CD4-positive, alpha-beta memory T cell (primary cell): ENCODE measurements around the gene RBM20. TPM values are rescaled to one million over a fixed set of nuclear protein-coding genes. Genes with fewer than 3 reads are reported as not detected.
"Not testable (repeated sequence)": the region's sequence is repeated elsewhere in the genome, so short reads cannot be mapped to it uniquely, and the experiment has no call there.

Experiments used
- CTCF ChIA-PET: fragments of 350-600 bp; sonication (Branson Sonifier 250); formaldehyde crosslinking; loops from one replicate; lab custom pipeline; 2021; ENCODE audit warnings: inconsistent platforms; ENCODE audit not compliant: partially characterized antibody; lab: Charles Lee
- POLR2A ChIA-PET: fragments of 350-600 bp; sonication (Branson Sonifier 250); formaldehyde crosslinking; loops from one replicate; lab custom pipeline; 2021; ENCODE audit not compliant: partially characterized antibody; lab: Charles Lee
- DNase-seq, 5 donors: peaks; one replicate each; pipeline versions ENCODE4 v3.0.0 to v3.0.0-alpha.2; 2020 to 2022; ENCODE audit warnings: mixed read lengths in 1 of 5
- H3K27ac ChIP-seq: one replicate; pipeline ENCODE4 v1.7.0; 2013; ENCODE audit warnings: low read depth, low read length
- H3K27me3 ChIP-seq: 2 replicates; pipeline ENCODE4 v1.7.0; 2013; ENCODE audit warnings: mild to moderate bottlenecking, low read length, moderate library complexity; ENCODE audit not compliant: insufficient read depth
- H3K36me3 ChIP-seq: 2 replicates; pipeline ENCODE4 v1.7.0; 2013; ENCODE audit warnings: mild to moderate bottlenecking, low read length, moderate library complexity; ENCODE audit not compliant: insufficient read depth
- H3K4me1 ChIP-seq: 2 replicates; pipeline ENCODE4 v1.7.0; 2013; ENCODE audit warnings: mild to moderate bottlenecking, low read length, moderate library complexity; ENCODE audit not compliant: insufficient read depth
- H3K4me3 ChIP-seq, 2 donors: one replicate each; pipeline ENCODE4 v1.7.0; 2013; ENCODE audit warnings: low read length in 2 of 2, mild to moderate bottlenecking in 1 of 2
- H3K9me3 ChIP-seq, 2 donors: one replicate each; pipeline ENCODE4 v1.7.0; 2013; ENCODE audit warnings: low read length in 2 of 2, control low read depth in 1 of 2; ENCODE audit not compliant: control insufficient read depth in 1 of 2
- H3K27ac Mint-ChIP-seq, 7 donors: one replicate each; pipeline ENCODE4 v1.8.0; 2020 to 2021; ENCODE audit warnings: mixed read lengths in 7 of 7, mild to moderate bottlenecking in 6 of 7, inconsistent platforms in 3 of 7, moderate library complexity in 3 of 7
- H3K27me3 Mint-ChIP-seq, 2 donors: one replicate each; pipeline ENCODE4 v1.8.0; 2020 to 2021; ENCODE audit warnings: mixed read lengths in 2 of 2
- H3K36me3 Mint-ChIP-seq, 2 donors: one replicate each; pipeline ENCODE4 v1.8.0; 2020 to 2021; ENCODE audit warnings: mixed read lengths in 2 of 2, inconsistent platforms in 1 of 2, mild to moderate bottlenecking in 1 of 2
- H3K4me1 Mint-ChIP-seq, 4 donors: one replicate each; pipeline ENCODE4 v1.8.0; 2020 to 2021; ENCODE audit warnings: mixed read lengths in 4 of 4, mild to moderate bottlenecking in 1 of 4
- H3K4me3 Mint-ChIP-seq, 8 donors: one replicate each; pipeline ENCODE4 v1.8.0; 2020 to 2021; ENCODE audit warnings: mixed read lengths in 8 of 8, mild to moderate bottlenecking in 7 of 8, moderate library complexity in 6 of 8, inconsistent platforms in 3 of 8
- H3K9me3 Mint-ChIP-seq, 8 donors: one replicate each; pipeline ENCODE4 v1.8.0; 2020 to 2021; ENCODE audit warnings: mixed read lengths in 8 of 8, mild to moderate bottlenecking in 5 of 8, inconsistent platforms in 3 of 8, moderate library complexity in 1 of 8
- intact Hi-C: fragments of 100-400 bp; cut with micrococcal nuclease; formaldehyde crosslinking; loops from one replicate; pipeline ENCODE4 v1.15.1; 2023
- polyA plus RNA-seq, 2 donors: library from polyadenylated mRNA; unstranded; fragments of 300-500 nt; fragmentation: Illumina TruSeq; gene quantifications; one replicate each; pipeline ENCODE4 v1.2.3, GENCODE V29; 2021
- total RNA-seq, 2 experiments: library from RNA; stranded (reverse); gene quantifications; one replicate each; pipeline ENCODE4 v1.2.3, GENCODE V29; 2021

Gene RBM20
- total and polyA plus RNA-seq, 4 experiments from 2014 or later = 0.03 TPM; not detected in 3

GRCh38 chr10:110705596-110705995, 61.5 kb downstream of the RBM20 start:
- intact Hi-C loops = not testable (repeated sequence)

GRCh38 chr10:110706690-110707098, 62.6 kb downstream of the RBM20 start:
- Mint-ChIP-seq H3K27me3 (peaks cover 0 to 2% of the 10 kb centered on the region in 2 donors), H3K4me3 (no peak overlapping the region), H3K36me3 (no peaks in the 10 kb centered on the region), H3K4me1 (no peaks in the 10 kb centered on the region), H3K9me3 (peaks cover 0 to 4% (median 1%) of the 10 kb centered on the region in 8 donors), H3K27ac (no peak overlapping the region)
- Histone ChIP-seq H3K9me3 (no peaks in the 10 kb centered on the region), H3K4me1 (no peaks in the 10 kb centered on the region), H3K27me3 (no peaks in the 10 kb centered on the region), H3K4me3 (no peak overlapping the region), H3K36me3 (no peaks in the 10 kb centered on the region), H3K27ac (no peak overlapping the region)
- intact Hi-C loops = no loop called here
- ChIA-PET POLR2A (no interaction called here), CTCF (interaction anchor here (1.0 to 2.1 kb wide), 3 partner anchors 8 to 99 kb away, joined by 3 to 14 read pairs (median 4); no protein-coding TSS in a partner anchor)
- no peak for DNase-seq

More at GRCh38 chr10:110705596-110705995, 61.5 kb downstream of the RBM20 start:
- POLR2A ChIA-PET, H3K27me3 Mint-ChIP-seq, H3K36me3 Mint-ChIP-seq, DNase-seq, H3K4me3 Mint-ChIP-seq, H3K4me1 ChIP-seq, H3K4me3 ChIP-seq, H3K27ac ChIP-seq, H3K36me3 ChIP-seq, H3K9me3 Mint-ChIP-seq, H3K9me3 ChIP-seq, H3K27ac Mint-ChIP-seq, H3K4me1 Mint-ChIP-seq, H3K27me3 ChIP-seq: not testable (repeated sequence)
- CTCF ChIA-PET = interaction anchor here (1.3 to 2.1 kb wide), 2 partner anchors 34 to 98 kb away, joined by 3 to 14 read pairs; no protein-coding TSS in a partner anchor

GRCh38 chr10:110708776-110709443, 64.8 kb downstream of the RBM20 start:
- Histone ChIP-seq H3K36me3 (no peaks in the 10 kb centered on the region), H3K4me1 (no peaks in the 10 kb centered on the region), H3K4me3 (no peak overlapping the region), H3K9me3 (no peaks in the 10 kb centered on the region), H3K27ac (no peak overlapping the region), H3K27me3 (no peaks in the 10 kb centered on the region)
- no peak for DNase-seq
- Mint-ChIP-seq H3K4me1 (no peaks in the 10 kb centered on the region), H3K4me3 (no peak overlapping the region), H3K27ac (no peak overlapping the region), H3K27me3 (peaks cover 0 to 2% of the 10 kb centered on the region in 2 donors), H3K36me3 (no peaks in the 10 kb centered on the region), H3K9me3 (peaks cover 0 to 4% (median 0%) of the 10 kb centered on the region in 8 donors)
- intact Hi-C loops = no loop called here
- ChIA-PET CTCF (no interaction called here), POLR2A (no interaction called here)

- Histone ChIP-seq H3K36me3 (no peaks in the 10 kb centered on the region), H3K9me3 (no peaks in the 10 kb centered on the region), H3K4me3 (no peak overlapping the region), H3K27ac (no peak overlapping the region), H3K4me1 (no peaks in the 10 kb centered on the region), H3K27me3 (no peaks in the 10 kb centered on the region)
- Mint-ChIP-seq H3K27me3 (peaks cover 0 to 2% of the 10 kb centered on the region in 2 donors), H3K4me1 (no peaks in the 10 kb centered on the region), H3K27ac (no peak overlapping the region), H3K36me3 (no peaks in the 10 kb centered on the region), H3K9me3 (peaks cover 0 to 2% (median 0%) of the 10 kb centered on the region in 8 donors), H3K4me3 (no peak overlapping the region)
- no peak for DNase-seq
- CTCF ChIA-PET = no interaction called here
- POLR2A ChIA-PET = no interaction called here
- intact Hi-C loops = no loop called here
These were observed 65.3 kb downstream of the RBM20 start for GRCh38 chr10:110709444-110709828.

GRCh38 chr10:110709964-110710587, 65.9 kb downstream of the RBM20 start:
- no peaks in the 10 kb centered on the region for H3K4me1 ChIP-seq
- Mint-ChIP-seq H3K36me3 (no peaks in the 10 kb centered on the region), H3K4me1 (no peaks in the 10 kb centered on the region), H3K4me3 (no peak overlapping the region), H3K27ac (no peak overlapping the region), H3K9me3 (no peaks in the 10 kb centered on the region), H3K27me3 (peaks cover 0 to 2% of the 10 kb centered on the region in 2 donors)
- no peak for DNase-seq
- no peaks in the 10 kb centered on the region for H3K27me3 ChIP-seq
- no peak overlapping the region for H3K27ac ChIP-seq
- no peaks in the 10 kb centered on the region for H3K36me3 ChIP-seq
- CTCF ChIA-PET = no interaction called here
- POLR2A ChIA-PET = no interaction called here
- intact Hi-C loops = no loop called here
- H3K4me3 ChIP-seq = no peak overlapping the region
- H3K9me3 ChIP-seq = no peaks in the 10 kb centered on the region

- H3K27ac Mint-ChIP-seq = no peak overlapping the region
- peaks cover 0 to 2% of the 10 kb centered on the region in 2 donors for H3K27me3 Mint-ChIP-seq
- no peaks in the 10 kb centered on the region for H3K4me1 Mint-ChIP-seq
- DNase-seq = no peak
- Histone ChIP-seq H3K27ac (no peak overlapping the region), H3K36me3 (no peaks in the 10 kb centered on the region), H3K27me3 (no peaks in the 10 kb centered on the region), H3K4me3 (no peak overlapping the region), H3K4me1 (no peaks in the 10 kb centered on the region), H3K9me3 (no peaks in the 10 kb centered on the region)
- no peak overlapping the region for H3K4me3 Mint-ChIP-seq
- no peaks in the 10 kb centered on the region for H3K36me3 Mint-ChIP-seq
- ChIA-PET CTCF (no interaction called here), POLR2A (no interaction called here)
- intact Hi-C loops = no loop called here
- no peaks in the 10 kb centered on the region for H3K9me3 Mint-ChIP-seq
These were observed 66.5 kb downstream of the RBM20 start for GRCh38 chr10:110710621-110711020.

GRCh38 chr10:110711382-110711781, 67.2 kb downstream of the RBM20 start:
- no peaks in the 10 kb centered on the region for H3K9me3 Mint-ChIP-seq
- H3K27ac Mint-ChIP-seq = no peak overlapping the region
- POLR2A ChIA-PET = no interaction called here
- peaks cover 0 to 1% (median 0%) of the 10 kb centered on the region in 4 donors for H3K4me1 Mint-ChIP-seq
- H3K27ac ChIP-seq = no peak overlapping the region
- H3K27me3 Mint-ChIP-seq = peaks cover 0 to 2% of the 10 kb centered on the region in 2 donors
- no peaks in the 10 kb centered on the region for H3K27me3 ChIP-seq
- H3K36me3 Mint-ChIP-seq = no peaks in the 10 kb centered on the region
- intact Hi-C loops = no loop called here
- H3K9me3 ChIP-seq = no peaks in the 10 kb centered on the region
- H3K36me3 ChIP-seq = no peaks in the 10 kb centered on the region
- H3K4me3 ChIP-seq = no peak overlapping the region
- H3K4me1 ChIP-seq = no peaks in the 10 kb centered on the region
- DNase-seq = no peak
- no peak overlapping the region for H3K4me3 Mint-ChIP-seq
- CTCF ChIA-PET = no interaction called here
